HG02588 (cell line): ENCODE results near the gene PTPRN2.
"Not testable (repeated sequence)": the region's sequence is repeated elsewhere in the genome, so short reads cannot be mapped to it uniquely, and the experiment has no call there.

ENCODE experiments used
- ATAC-seq: cut with Tn5 transposase; IDR thresholded peaks from one replicate; pipeline ENCODE4 v1.9.1; 2021; ENCODE audit warnings: mild to moderate bottlenecking, moderate library complexity; ENCODE audit not compliant: unreplicated experiment

Gene PTPRN2

DNA sequence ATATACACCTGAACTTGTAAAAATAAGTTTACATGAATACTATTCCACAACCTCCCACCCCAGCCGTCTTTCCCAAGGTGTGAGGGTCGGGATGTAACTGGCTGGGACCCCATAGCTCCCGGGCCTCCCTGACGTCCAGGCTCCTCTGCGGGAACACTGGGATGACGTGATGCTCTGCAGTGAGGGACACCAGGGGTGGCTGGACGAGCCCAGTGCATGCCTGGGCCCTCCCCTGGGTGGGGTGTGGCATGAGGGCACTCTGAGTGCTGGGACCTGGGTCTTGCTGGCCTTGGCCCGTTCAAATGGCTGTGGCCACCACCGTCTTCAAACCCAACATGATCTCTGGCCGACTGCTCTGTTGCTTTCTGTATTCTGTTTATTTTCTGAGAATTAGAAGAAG lies 1068.4 kb downstream of the PTPRN2 start:
- no peak for ATAC-seq

DNA sequence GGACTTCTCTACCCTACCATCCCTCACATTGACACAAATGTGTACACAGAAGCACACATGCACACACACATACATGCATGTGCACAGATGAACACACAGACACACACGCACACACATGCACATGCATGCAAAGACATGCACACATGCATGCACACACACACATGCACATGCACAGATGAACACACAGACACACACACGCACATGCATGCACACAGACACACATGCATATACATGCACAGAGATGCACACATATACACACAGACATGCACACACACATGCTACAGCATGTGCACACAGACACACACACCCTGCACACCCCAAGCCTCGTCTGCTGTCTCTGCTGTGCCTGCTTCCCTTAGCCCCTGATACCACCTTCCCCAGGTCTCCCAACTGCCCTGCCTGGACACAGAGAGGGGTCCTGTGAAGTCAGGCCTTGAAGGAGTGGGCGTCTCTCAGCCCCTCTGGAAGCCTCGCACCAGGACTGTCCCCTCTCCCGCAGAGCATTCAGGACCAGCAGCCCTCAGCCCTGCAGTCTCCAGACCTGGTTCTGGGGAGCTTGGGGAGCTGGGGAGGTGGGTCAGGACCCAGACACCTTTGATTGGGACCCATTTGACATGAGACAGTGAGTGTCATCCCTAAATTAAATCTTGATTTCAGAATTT lies 1069.0 kb downstream of the PTPRN2 start:
- no peak for ATAC-seq

DNA sequence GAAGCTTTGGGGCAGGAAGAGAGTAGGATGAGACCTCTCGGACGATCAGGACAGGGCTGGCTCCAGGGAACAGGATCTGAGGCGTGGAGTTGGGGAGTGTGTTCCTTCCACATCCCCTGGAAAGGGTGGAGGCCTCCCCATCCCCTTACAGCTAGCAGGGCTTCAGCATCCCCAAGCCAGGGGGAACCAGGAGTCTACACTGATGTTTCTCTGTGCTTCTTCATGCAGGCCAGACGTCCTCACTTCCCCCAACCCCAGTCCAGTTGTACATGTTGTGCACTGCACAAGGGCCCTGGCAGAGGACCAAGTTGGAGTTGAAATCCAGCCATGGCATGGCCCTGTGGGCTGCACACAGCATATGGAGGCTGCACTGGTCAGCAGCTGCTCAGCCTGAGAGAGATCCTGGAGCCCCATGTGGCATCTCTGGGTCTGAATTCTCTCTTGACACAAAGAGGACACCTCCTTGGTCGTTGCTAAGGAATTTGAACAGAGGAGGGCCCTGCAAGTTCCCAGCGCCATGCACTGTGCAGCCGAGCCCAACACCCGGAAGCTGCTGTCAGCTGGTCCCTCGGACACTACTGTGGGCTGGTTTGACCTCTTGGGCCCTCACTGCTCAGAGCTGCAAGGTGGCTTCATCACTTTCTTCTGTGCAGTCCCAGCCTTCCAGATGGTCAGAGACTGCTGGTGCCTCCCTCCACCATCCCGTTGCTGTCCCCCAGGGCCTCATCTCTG lies 1069.7 kb downstream of the PTPRN2 start:
- ATAC-seq, result no peak

DNA sequence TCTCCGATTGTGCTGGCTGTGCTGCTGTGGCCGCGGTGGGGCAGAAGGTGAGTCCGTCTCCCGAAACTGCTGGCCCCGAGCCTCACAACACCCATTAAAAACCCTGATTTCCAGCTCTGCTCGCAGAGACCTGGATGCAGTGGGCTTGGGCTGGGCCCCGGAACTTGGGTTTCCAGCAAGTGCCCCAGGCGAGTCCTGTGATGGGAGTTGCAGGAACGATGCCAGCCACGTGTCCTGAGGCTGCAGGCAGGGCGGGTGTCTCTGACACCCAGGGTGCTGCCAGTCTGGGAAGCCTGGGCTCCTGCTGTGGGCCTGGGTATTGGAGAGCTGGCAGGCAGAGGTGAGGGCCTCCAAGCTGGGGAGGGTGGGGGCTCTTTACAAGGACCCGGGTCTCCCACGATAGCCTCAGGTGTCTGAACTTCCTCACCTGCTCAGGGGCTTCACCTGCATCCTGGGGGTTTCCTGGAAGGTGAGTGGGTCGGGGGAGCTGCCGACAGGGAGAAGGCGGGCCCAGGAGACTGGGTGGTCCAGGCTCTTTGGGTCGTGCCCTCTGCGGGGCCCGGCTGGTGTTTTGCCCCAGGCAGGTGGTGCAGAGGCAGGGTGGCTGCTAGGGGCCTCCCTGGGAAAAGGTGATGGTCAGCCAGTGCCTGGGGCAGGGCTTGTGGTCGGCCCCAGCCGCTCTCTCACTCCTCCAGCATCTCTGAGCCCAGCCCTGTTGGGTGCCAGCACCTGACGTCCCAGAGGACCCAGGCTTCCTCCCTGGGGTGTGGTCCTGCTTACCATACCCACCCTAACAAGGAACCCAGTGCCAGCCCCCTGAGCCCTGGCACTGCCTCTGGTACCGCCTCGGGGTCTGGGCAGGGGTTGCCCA lies 1070.5 kb downstream of the PTPRN2 start:
- no peak for ATAC-seq

DNA sequence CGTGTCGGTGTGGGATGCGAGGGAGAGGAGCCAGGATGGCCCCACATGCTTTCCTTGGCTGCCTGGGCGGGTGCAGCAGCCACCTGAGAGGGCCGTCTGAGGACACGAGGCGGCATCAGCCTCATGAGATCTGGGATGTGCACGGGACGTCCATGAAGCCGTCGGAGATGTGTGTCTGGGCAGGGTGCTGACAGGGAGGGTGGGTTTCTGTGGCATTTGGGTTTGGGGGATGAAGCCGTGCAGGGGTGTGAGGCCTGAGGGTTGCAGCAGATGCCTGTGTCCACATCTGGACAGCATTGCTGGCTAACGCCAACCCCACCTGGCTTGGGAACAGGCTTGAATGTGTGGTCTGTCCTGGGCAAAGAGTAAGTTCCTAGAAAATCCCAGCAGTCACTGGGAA lies 1071.3 kb downstream of the PTPRN2 start:
- ATAC-seq, result no peak

GRCh38 chr7:157515342-157516041 lies 1072.1 kb downstream of the PTPRN2 start:
- ATAC-seq, result no peak

GRCh38 chr7:157514746-157515145 lies 1072.9 kb downstream of the PTPRN2 start:
- no peak for ATAC-seq

- ATAC-seq, result no peak
Observed at GRCh38 chr7:157514306-157514705, 1073.3 kb downstream of the PTPRN2 start.

DNA sequence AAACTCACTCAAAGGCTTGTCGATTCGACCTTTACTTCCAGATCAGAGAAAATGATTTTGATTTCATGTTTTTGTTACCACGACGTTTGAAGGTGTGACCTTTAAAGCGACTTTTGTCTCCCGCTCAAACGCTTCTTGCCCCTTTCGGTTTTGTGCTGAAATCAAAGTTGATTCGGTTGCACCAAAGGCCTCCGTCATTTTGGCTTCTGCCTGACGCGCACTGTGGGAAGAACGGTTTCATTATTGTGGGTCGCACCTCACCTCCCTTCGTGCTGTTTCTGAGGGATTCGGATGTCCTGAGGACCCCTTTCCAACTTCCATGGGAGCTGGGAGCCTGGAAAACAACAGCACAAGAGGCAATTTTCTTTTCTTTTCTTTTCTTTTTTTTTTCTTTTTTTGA lies 1073.9 kb downstream of the PTPRN2 start:
- ATAC-seq, result no peak

DNA sequence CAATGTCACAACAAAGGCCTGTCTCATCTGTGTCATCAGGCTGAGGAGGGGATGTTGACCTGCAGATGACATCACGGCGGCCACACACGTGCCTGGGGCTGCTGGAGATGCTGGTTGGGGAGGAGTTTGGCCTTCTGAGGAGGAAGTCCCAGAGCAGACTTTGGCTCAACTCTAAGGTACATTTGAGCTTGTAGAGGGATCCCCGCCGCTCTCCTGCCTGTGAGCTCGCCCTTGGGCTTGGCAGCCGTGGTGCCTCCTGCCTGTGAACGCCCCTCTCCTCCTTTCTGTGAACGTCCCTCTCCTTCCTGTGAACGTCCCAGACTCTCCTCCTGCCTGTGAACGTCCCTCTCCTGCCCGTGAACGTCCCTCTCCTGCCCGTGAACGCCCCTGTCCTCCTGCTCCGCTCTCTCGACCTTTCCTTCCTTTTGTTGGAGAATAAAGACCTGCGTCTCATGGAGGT lies 1074.4 kb downstream of the PTPRN2 start:
- no peak for ATAC-seq

GRCh38 chr7:157509226-157509625 lies 1078.4 kb downstream of the PTPRN2 start:
- ATAC-seq, result no peak

DNA sequence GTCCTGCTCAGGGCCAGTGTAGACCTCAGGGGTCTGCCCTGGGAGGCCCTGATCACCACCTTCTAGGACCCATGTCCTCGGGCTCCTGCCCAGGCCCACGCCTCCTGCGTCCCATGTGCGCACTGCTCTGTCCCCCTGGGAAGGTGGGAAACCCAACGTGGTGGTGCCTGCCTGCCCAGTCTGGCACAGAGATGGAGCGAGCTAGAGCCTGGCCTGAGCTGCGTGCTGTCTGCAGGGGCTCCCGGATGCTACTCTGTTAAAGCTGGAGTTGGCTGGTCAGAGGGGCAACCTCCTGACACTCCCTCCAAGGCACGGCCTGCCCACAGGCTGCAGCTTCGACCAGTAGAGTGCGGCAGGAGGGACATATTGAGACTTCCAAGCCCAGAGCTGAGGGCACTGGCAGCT lies 1079.1 kb downstream of the PTPRN2 start:
- ATAC-seq, result no peak

DNA sequence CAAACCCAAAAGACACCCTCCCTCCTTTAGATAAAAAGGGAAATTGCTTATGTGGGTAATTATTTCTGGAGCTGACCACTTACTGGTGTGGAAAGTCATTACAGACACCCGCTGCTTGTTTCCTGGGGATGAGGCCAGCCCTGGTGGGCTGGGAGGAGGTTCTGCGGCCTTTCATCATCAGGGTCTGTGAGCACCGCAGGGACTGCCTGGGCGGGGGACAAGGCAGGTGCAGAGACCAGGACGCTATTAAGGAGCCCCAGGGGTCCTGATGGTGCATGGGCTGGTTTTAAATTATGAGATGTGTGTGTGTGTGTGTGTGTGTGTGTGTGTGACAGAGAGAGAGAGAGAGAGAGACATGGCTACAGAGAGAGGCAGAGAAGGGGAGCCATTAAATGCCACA lies 1079.6 kb downstream of the PTPRN2 start:
- ATAC-seq, result no peak

GRCh38 chr7:157506268-157506667 lies 1081.4 kb downstream of the PTPRN2 start:
- ATAC-seq, result no peak

GRCh38 chr7:157505646-157506045 lies 1082.0 kb downstream of the PTPRN2 start:
- ATAC-seq, result no peak

- ATAC-seq, result no peak
Observed at GRCh38 chr7:157503229-157503628, 1084.4 kb downstream of the PTPRN2 start.

- ATAC-seq, result no peak
Observed at GRCh38 chr7:157502701-157503111, 1084.9 kb downstream of the PTPRN2 start.

DNA sequence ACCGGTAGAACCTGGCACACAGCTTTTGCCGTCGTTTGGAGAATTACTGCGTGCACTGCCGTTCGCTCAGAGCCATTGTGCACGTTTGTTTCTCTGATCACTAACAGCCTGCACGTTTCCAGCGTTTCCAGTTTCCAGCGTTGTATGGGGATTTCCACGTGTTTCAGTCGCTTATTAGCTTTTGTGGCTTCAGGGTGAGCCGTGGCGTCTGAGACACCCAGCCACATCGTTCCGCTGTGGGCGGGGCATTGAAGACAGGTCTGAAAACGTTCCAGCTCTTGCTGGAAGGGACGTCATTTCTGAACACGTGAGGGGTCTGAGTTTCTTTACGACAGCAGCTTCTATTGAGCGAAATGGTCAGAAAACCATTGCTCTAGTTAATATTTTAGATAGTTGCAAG lies 1086.0 kb downstream of the PTPRN2 start:
- ATAC-seq, result no peak

- ATAC-seq, result not testable (repeated sequence)
Observed at GRCh38 chr7:157500989-157501540, 1086.6 kb downstream of the PTPRN2 start.

- ATAC-seq, result no peak
Observed at GRCh38 chr7:157500171-157500960, 1087.3 kb downstream of the PTPRN2 start.
